Loucy (cell line): ENCODE data around the gene CACNA1S.

Experiments
- H2AFZ ChIP-seq: fragments of 200-600 bp; sonication (generic); 2 replicates; pipeline ENCODE4 v1.6.0; 2016; ENCODE audit warnings: antibody characterized with exemption, mild to moderate bottlenecking, low read length, moderate library complexity
- H3F3A ChIP-seq: fragments of 200-600 bp; 2 replicates; pipeline ENCODE4 v1.6.0; 2016; ENCODE audit warnings: antibody characterized with exemption, low read depth, mild to moderate bottlenecking
- H3K27me3 ChIP-seq: fragments of 200-600 bp; sonication (generic); 2 replicates; pipeline ENCODE4 v1.6.1; 2014; ENCODE audit warnings: low read length, mild to moderate bottlenecking; ENCODE audit not compliant: insufficient read depth, poor library complexity, severe bottlenecking
- H3K36me3 ChIP-seq: fragments of 200-600 bp; sonication (generic); 2 replicates; pipeline ENCODE4 v1.6.1; 2016; ENCODE audit warnings: low read length; ENCODE audit not compliant: insufficient read depth
- H3K4me1 ChIP-seq: fragments of 200-600 bp; sonication (generic); 2 replicates; pipeline ENCODE4 v1.5.1; 2014; ENCODE audit warnings: low read length, mild to moderate bottlenecking; ENCODE audit not compliant: insufficient read depth, poor library complexity, severe bottlenecking
- H3K4me2 ChIP-seq: fragments of 200-600 bp; sonication (generic); 2 replicates; pipeline ENCODE4 v1.6.0; 2014; ENCODE audit warnings: antibody characterized with exemption, low read length, low read depth, mild to moderate bottlenecking; ENCODE audit not compliant: poor library complexity, severe bottlenecking
- H3K4me3 ChIP-seq: fragments of 200-600 bp; sonication (generic); 2 replicates; pipeline ENCODE4 v1.5.1; 2014; ENCODE audit warnings: low read length, mild to moderate bottlenecking, mixed read lengths; ENCODE audit not compliant: poor library complexity, severe bottlenecking
- H3K79me2 ChIP-seq: fragments of 200-600 bp; sonication (generic); 2 replicates; pipeline ENCODE4 v1.6.1; 2014; ENCODE audit warnings: low read length; ENCODE audit not compliant: insufficient read depth
- H3K9ac ChIP-seq: fragments of 200-600 bp; sonication (generic); 2 replicates; pipeline ENCODE4 v1.6.0; 2014; ENCODE audit warnings: mild to moderate bottlenecking, low read depth, low read length, moderate library complexity; ENCODE audit not compliant: poor library complexity, severe bottlenecking
- H3K9me2 ChIP-seq: fragments of 200-600 bp; sonication (generic); replicated peaks from 2 replicates; pipeline ENCODE4 v1.6.1; 2016; ENCODE audit warnings: low read depth, low read length, mixed read lengths
- H3K9me3 ChIP-seq: fragments of 200-600 bp; sonication (generic); 2 replicates; pipeline ENCODE4 v1.6.1; 2014; ENCODE audit warnings: mild to moderate bottlenecking, antibody characterized with exemption, low read length, low read depth; ENCODE audit not compliant: insufficient read depth
- H4K20me1 ChIP-seq: fragments of 200-600 bp; sonication (generic); 2 replicates; pipeline ENCODE4 v1.6.0; 2014; ENCODE audit warnings: antibody characterized with exemption, low read length, mild to moderate bottlenecking; ENCODE audit not compliant: insufficient read depth, poor library complexity, severe bottlenecking
- EZH2phosphoT487 ChIP-seq: fragments of 200-600 bp; IDR thresholded peaks from 2 replicates; pipeline ENCODE4 v1.6.1; 2018; ENCODE audit warnings: antibody characterized with exemption, mild to moderate bottlenecking, moderate library complexity, borderline replicate concordance
- TF ChIP-seq, protein P1 (sequence below): fragments of 200-600 bp; sonication (generic); conservative IDR thresholded peaks from 2 replicates; pipeline ENCODE4 v1.5.1; 2014; ENCODE audit warnings: mild to moderate bottlenecking, antibody characterized with exemption, low read length

The CACNA1S gene

DNA sequence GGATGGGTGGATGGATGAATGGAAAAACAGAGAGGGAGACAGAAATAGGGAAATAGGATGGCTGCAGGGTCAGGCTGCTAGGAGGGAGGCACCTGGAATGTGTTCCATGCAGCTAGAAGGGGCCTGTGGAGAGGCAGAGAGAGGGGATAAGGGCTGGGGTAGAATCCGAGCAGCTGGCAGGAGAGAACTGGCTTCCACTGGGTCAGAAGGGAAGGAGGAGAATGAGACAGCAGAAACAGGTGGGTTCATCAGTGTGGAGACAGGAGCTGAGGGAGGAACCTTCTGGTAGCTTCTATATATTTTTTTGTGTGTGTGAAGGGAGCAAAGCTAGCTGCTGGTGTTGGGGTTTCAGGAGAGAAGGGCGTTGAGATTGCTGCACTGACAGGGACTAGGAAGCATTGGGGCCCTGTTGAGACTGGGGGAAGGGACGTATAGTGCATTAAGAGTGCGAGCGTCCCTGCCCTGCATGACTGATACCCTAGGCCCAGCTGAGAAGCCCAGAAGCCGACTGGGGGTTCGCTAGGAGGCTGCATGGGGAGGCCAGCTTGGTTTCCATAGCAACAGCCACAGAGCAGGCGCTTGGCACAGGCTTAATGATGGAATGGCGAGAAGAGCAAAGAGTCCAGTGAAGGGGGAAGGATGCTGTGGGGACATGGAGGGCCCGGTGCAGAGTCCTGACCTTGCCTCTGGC is 73.9 kb downstream of the CACNA1S start:
- no peak for TF ChIP-seq EZH2phosphoT487
- TF ChIP-seq, protein P1, sequence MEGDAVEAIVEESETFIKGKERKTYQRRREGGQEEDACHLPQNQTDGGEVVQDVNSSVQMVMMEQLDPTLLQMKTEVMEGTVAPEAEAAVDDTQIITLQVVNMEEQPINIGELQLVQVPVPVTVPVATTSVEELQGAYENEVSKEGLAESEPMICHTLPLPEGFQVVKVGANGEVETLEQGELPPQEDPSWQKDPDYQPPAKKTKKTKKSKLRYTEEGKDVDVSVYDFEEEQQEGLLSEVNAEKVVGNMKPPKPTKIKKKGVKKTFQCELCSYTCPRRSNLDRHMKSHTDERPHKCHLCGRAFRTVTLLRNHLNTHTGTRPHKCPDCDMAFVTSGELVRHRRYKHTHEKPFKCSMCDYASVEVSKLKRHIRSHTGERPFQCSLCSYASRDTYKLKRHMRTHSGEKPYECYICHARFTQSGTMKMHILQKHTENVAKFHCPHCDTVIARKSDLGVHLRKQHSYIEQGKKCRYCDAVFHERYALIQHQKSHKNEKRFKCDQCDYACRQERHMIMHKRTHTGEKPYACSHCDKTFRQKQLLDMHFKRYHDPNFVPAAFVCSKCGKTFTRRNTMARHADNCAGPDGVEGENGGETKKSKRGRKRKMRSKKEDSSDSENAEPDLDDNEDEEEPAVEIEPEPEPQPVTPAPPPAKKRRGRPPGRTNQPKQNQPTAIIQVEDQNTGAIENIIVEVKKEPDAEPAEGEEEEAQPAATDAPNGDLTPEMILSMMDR = no peak

DNA sequence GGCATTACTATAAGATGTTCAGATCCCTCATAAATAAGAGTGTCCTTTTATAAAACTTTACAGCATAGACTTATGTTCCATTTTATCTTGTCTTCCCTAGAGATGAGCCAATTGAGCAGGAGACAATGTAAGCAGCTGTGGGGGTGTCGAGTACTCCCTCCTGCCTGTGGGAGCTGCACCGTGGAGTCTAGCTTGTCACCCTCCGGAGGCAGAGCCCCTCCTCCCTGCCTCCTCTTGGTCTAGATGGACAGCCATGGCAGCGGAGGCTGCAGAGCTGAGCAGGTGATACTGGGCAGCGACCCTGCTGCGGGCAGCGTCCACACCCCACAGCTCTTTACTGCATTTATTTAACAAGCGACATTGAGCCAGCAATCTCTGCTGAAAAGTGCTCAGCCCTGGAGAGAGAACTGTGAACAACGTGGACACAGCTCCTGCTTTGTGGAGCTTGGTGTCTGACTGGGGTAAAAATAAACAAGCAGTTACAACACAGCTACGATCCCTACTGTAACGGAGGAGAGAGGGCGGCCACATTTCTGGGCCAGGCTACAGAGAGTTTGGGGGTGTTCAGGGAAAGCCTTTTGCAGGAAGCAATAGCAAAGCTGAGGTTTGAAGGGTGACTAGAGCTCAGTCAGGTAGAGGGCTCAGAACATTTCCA is 75.9 kb downstream of the CACNA1S start:
- Histone ChIP-seq H3K36me3 (no peaks in the 10 kb centered on the region), H2AFZ (no peak overlapping the region), H3K79me2 (no peaks in the 10 kb centered on the region), H3K4me1 (no peaks in the 10 kb centered on the region), H3K9ac (no peak overlapping the region), H3K4me3 (no peak overlapping the region), H3K9me3 (no peaks in the 10 kb centered on the region), H4K20me1 (no peaks in the 10 kb centered on the region), H3K4me2 (no peak overlapping the region), H3K27me3 (no peaks in the 10 kb centered on the region), H3K9me2 (no peaks in the 10 kb centered on the region), H3F3A (no peaks in the 10 kb centered on the region)
- TF ChIP-seq EZH2phosphoT487 = no peak
- TF ChIP-seq, protein P1 = no peak

More for the DNA sequence above, 73.9 kb downstream of the CACNA1S start:
- Histone ChIP-seq H4K20me1 (no peaks in the 10 kb centered on the region), H3K4me3 (no peak overlapping the region), H3K9ac (no peak overlapping the region), H3K79me2 (no peaks in the 10 kb centered on the region), H3K36me3 (no peaks in the 10 kb centered on the region), H2AFZ (no peak overlapping the region), H3K9me2 (no peaks in the 10 kb centered on the region), H3K4me2 (no peak overlapping the region), H3K9me3 (no peaks in the 10 kb centered on the region), H3K27me3 (no peaks in the 10 kb centered on the region), H3K4me1 (no peaks in the 10 kb centered on the region), H3F3A (no peaks in the 10 kb centered on the region)

DNA sequence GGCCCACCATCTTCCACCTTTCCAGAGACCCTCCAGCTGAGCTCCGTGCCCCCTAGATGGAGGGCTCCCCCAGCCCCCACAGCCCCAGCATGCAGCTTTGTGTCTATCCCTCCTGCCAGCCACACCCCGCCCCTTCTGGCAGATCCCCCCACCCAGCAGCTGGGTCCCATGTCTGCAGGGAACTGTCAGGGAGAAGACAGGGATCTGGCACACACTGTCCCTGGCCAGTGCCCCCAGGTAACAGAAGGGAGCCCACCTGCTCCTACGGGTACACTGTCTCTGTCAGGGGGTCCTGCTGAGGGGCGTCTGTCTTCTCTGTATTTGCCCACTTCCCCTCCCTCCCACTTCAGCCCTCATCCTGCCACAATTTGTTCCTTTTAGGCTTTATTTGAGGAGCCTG is 77.6 kb downstream of the CACNA1S start:
- H3K36me3 ChIP-seq = no peaks in the 10 kb centered on the region
- no peaks in the 10 kb centered on the region for H3K9me3 ChIP-seq
- TF ChIP-seq, protein P1 = no peak
- TF ChIP-seq EZH2phosphoT487 = no peak

More for the DNA sequence above, 77.6 kb downstream of the CACNA1S start:
- Histone ChIP-seq H3K9me2 (no peaks in the 10 kb centered on the region), H3K27me3 (no peaks in the 10 kb centered on the region), H3K4me2 (no peak overlapping the region), H4K20me1 (no peaks in the 10 kb centered on the region), H3K4me3 (no peak overlapping the region), H3K4me1 (no peaks in the 10 kb centered on the region), H3K79me2 (no peaks in the 10 kb centered on the region), H3F3A (no peaks in the 10 kb centered on the region), H3K9ac (no peak overlapping the region), H2AFZ (no peak overlapping the region)
